GM12878 (cell line): ENCODE measurements around the gene TBCE. TPM values are rescaled to one million over a fixed set of nuclear protein-coding genes. Genes with fewer than 3 reads are reported as not detected.

ENCODE experiments used
- BMI1 ChIP-seq: fragments of 450-650 bp; IDR thresholded peaks from 2 replicates; pipeline ENCODE4 v1.6.1; 2016; ENCODE audit warnings: mild to moderate bottlenecking, moderate library complexity, borderline replicate concordance
- CEBPB ChIP-seq, 2 experiments: fragments of 150-350 bp in 1 of 2; IDR thresholded peaks; 2 replicates each; pipeline ENCODE4 v1.6.1; 2012 to 2014; ENCODE audit warnings: low read depth in 2 of 2, low read length in 2 of 2, borderline replicate concordance in 1 of 2, inconsistent platforms in 1 of 2
- CHD1 ChIP-seq: IDR thresholded peaks from 2 replicates; pipeline ENCODE4 v1.6.1; 2012; ENCODE audit warnings: low read depth, low read length, improper control_type of control experiment
- MEF2B ChIP-seq: fragments of 450-650 bp; IDR thresholded peaks from 2 replicates; pipeline ENCODE4 v1.6.1; 2018; ENCODE audit warnings: mild to moderate bottlenecking, moderate library complexity; ENCODE audit not compliant: partially characterized antibody, poor library complexity, severe bottlenecking
- NFIC ChIP-seq: IDR thresholded peaks from 2 replicates; pipeline ENCODE4 v1.6.1; 2012; ENCODE audit warnings: low read depth, mild to moderate bottlenecking, inconsistent platforms, low read length, moderate library complexity
- NFYA ChIP-seq: IDR thresholded peaks from 2 replicates; pipeline ENCODE4 v1.6.1; 2011; ENCODE audit warnings: low read depth, mild to moderate bottlenecking, low read length, improper control_type of control experiment, borderline replicate concordance
- NR2F1 ChIP-seq: fragments of 450-650 bp; conservative IDR thresholded peaks from 2 replicates; pipeline ENCODE4 v1.6.1; 2017; ENCODE audit warnings: mild to moderate bottlenecking
- polyA plus RNA-seq, 11 experiments: library from polyadenylated mRNA; depleted of rRNA in 4 of 11; unstranded in 6 of 11; stranded (reverse) in 5 of 11; fragments of >200 nt; fragmentation: Nextera tagmentation in 4 of 11; fragmentation: Illumina TruSeq in 1 of 11; extraction: Ambion mirVana in 4 of 11; extraction: Trizol in 1 of 11; gene quantifications; 1 replicate in 1 of 11; 2 replicates in 10 of 11; pipeline versions ENCODE4 v1.2.1 to v1.2.3, GENCODE V29; 2011 to 2016; ENCODE audit warnings: inconsistent platforms in 2 of 11, missing spikeins in 2 of 11, low read depth in 1 of 11
- total RNA-seq, 4 experiments: library from RNA; depleted of rRNA in 3 of 4; stranded (reverse); fragments of >200 nt in 3 of 4; fragmentation: Illumina TruSeq in 1 of 4; extraction: Trizol in 1 of 4; gene quantifications; 2 replicates each; pipeline versions ENCODE4 v1.2.1 to v1.2.3, GENCODE V29; 2013 to 2021
- TF ChIP-seq, protein P1 (sequence below): fragments of 450-650 bp; IDR thresholded peaks from 2 replicates; pipeline ENCODE4 v1.6.1; 2016; ENCODE audit warnings: mild to moderate bottlenecking, moderate library complexity, borderline replicate concordance

TBCE gene
- total and polyA plus RNA-seq, 10 of the 15 experiments (the other 5 are each of a cell fraction or from before 2014, with no cell fraction given): 22.7 to 48.7 (median 29.2) TPM

DNA sequence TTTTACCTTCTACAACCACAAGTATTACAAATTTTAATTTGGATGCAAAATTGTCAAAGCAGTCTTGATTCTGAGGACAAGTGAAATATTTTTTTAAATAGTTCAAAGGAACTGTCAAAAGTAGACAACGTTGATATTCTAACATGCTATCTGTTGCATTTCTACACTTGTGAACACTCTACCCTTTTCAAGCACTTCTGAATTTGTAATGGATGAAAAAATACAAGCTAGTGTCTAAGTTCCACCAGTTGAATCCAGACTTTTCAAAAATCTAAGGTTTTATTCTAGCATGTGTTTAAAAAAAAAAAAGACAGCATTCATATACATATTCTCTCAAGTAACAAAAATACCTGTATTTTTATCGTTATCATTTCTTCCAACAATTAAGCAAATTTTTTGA, 41.4 kb upstream of the TBCE start (continued):
- TF ChIP-seq NFYA: no peak
- TF ChIP-seq NR2F1: no peak
- no peak for TF ChIP-seq NFIC
- no peak for TF ChIP-seq CEBPB (IDR thresholded peaks at IDR 0.05; ENCODE audit: borderline replicate concordance in 1 of 2, low read depth in 2 of 2, low read length in 2 of 2)
- TF ChIP-seq CHD1: no peak
- TF ChIP-seq MEF2B: no peak
- TF ChIP-seq BMI1: no peak
- TF ChIP-seq, protein P1, sequence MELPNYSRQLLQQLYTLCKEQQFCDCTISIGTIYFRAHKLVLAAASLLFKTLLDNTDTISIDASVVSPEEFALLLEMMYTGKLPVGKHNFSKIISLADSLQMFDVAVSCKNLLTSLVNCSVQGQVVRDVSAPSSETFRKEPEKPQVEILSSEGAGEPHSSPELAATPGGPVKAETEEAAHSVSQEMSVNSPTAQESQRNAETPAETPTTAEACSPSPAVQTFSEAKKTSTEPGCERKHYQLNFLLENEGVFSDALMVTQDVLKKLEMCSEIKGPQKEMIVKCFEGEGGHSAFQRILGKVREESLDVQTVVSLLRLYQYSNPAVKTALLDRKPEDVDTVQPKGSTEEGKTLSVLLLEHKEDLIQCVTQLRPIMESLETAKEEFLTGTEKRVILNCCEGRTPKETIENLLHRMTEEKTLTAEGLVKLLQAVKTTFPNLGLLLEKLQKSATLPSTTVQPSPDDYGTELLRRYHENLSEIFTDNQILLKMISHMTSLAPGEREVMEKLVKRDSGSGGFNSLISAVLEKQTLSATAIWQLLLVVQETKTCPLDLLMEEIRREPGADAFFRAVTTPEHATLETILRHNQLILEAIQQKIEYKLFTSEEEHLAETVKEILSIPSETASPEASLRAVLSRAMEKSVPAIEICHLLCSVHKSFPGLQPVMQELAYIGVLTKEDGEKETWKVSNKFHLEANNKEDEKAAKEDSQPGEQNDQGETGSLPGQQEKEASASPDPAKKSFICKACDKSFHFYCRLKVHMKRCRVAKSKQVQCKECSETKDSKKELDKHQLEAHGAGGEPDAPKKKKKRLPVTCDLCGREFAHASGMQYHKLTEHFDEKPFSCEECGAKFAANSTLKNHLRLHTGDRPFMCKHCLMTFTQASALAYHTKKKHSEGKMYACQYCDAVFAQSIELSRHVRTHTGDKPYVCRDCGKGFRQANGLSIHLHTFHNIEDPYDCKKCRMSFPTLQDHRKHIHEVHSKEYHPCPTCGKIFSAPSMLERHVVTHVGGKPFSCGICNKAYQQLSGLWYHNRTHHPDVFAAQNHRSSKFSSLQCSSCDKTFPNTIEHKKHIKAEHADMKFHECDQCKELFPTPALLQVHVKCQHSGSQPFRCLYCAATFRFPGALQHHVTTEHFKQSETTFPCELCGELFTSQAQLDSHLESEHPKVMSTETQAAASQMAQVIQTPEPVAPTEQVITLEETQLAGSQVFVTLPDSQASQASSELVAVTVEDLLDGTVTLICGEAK: no peak
